Adrenal gland (tissue), 5 donors: ENCODE results near the gene TRIML2.

Experiments used
- POLR2A ChIP-seq, 2 donors: fragments of 450-650 bp; IDR thresholded peaks; one replicate each; pipeline ENCODE4 v1.6.1; 2017; ENCODE audit warnings: antibody characterized with exemption in 2 of 2, mild to moderate bottlenecking in 2 of 2, moderate library complexity in 1 of 2
- TF ChIP-seq, protein P1 (sequence below), 6 experiments: fragments of 450-650 bp in 4 of 6; fragments of 200-600 bp in 2 of 6; sonication (generic) in 1 of 6; IDR thresholded peaks; 1 replicate in 5 of 6; 2 replicates in 1 of 6; pipeline versions ENCODE4 v1.5.1 to v1.8.0; 2016 to 2021; ENCODE audit warnings: antibody characterized with exemption in 6 of 6, mild to moderate bottlenecking in 2 of 6, moderate library complexity in 1 of 6
- donor health status: DM: no; HTN: no; CAD: no.

DNA sequence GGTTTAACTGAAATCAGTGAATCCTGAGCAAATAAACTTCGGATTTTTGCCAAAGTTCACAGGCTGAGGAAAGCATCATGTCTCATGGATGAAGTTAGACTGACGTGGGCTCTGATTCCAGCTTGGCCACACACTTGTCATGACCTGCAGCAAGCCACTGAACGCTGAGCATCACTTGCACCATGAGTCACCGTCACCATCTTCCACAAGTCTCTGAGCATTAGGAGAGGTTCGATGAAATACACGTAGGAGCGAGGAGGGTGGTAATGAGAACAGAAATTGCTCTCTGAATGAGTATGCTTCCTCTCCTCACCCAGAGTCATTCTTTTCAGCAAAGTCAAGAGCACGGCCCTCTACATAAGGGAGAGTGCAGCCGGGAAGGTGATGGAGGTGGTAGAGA, 3.8 kb upstream of the TRIML2 start:
- TF ChIP-seq, protein P1, sequence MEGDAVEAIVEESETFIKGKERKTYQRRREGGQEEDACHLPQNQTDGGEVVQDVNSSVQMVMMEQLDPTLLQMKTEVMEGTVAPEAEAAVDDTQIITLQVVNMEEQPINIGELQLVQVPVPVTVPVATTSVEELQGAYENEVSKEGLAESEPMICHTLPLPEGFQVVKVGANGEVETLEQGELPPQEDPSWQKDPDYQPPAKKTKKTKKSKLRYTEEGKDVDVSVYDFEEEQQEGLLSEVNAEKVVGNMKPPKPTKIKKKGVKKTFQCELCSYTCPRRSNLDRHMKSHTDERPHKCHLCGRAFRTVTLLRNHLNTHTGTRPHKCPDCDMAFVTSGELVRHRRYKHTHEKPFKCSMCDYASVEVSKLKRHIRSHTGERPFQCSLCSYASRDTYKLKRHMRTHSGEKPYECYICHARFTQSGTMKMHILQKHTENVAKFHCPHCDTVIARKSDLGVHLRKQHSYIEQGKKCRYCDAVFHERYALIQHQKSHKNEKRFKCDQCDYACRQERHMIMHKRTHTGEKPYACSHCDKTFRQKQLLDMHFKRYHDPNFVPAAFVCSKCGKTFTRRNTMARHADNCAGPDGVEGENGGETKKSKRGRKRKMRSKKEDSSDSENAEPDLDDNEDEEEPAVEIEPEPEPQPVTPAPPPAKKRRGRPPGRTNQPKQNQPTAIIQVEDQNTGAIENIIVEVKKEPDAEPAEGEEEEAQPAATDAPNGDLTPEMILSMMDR (IDR thresholded peaks at IDR 0.05): no peak
- no peak for TF ChIP-seq POLR2A (IDR thresholded peaks at IDR 0.05)
